Mucosa of descending colon (tissue), 3 donors: ENCODE data around the gene RASGEF1C. TPM values are rescaled to one million over a fixed set of nuclear protein-coding genes. Genes with fewer than 3 reads are reported as not detected.

Source experiments
- ATAC-seq: fragments of 200-7000 bp; cut with Tn5 transposase; one replicate; pipeline ENCODE4 v1.9.1; 2020; ENCODE audit warnings: mild to moderate bottlenecking, moderate library complexity
- DNase-seq, 3 donors: peaks; one replicate each; pipeline ENCODE4 v3.0.0-alpha.2; 2020
- H3K36me3 ChIP-seq: fragments of 200-600 bp; one replicate; pipeline ENCODE4 v1.8.0; 2021; ENCODE audit warnings: low read depth, mild to moderate bottlenecking
- H3K4me1 ChIP-seq: fragments of 200-600 bp; one replicate; pipeline ENCODE4 v1.8.0; 2021; ENCODE audit warnings: low read depth, mild to moderate bottlenecking
- H3K4me3 ChIP-seq: fragments of 200-600 bp; one replicate; pipeline ENCODE4 v1.8.0; 2021; ENCODE audit warnings: mild to moderate bottlenecking
- H3K9me3 ChIP-seq: fragments of 200-600 bp; one replicate; pipeline ENCODE4 v1.8.0; 2021; ENCODE audit warnings: mild to moderate bottlenecking
- intact Hi-C, 2 donors: fragments of 100-400 bp; cut with DNase I in 1 of 2; cut with micrococcal nuclease in 1 of 2; formaldehyde crosslinking; loops; one replicate each; pipeline versions ENCODE4 v1.11.0 to v1.11.1; 2022; cut with DNase I, micrococcal nuclease
- total RNA-seq, 3 donors: library from RNA; stranded (reverse); fragmentation: NEBNext Ultra II Directional in 2 of 3; extraction: Animal tissue kit (Norgen Biotek cat#: 25700) in 2 of 3; gene quantifications; one replicate each; pipeline versions ENCODE4 v1.2.1 to v1.2.4, GENCODE V29; 2021 to 2023
- TF ChIP-seq, protein P1 (sequence below): fragments of 200-600 bp; IDR thresholded peaks from one replicate; pipeline ENCODE4 v1.8.0; 2022; ENCODE audit warnings: antibody characterized with exemption, mild to moderate bottlenecking
- donor health status: DM: no; HTN: no; CAD: no; lungs with moderate emphysema.
- donor health status: DM: no; HTN: no; CAD: no.
- donor health status: DM: no; HTN: yes; CAD: no.

RASGEF1C gene
- total RNA-seq, 3 donors from 2014 or later: 0.17 to 1.9 (median 0.65) TPM

DNA sequence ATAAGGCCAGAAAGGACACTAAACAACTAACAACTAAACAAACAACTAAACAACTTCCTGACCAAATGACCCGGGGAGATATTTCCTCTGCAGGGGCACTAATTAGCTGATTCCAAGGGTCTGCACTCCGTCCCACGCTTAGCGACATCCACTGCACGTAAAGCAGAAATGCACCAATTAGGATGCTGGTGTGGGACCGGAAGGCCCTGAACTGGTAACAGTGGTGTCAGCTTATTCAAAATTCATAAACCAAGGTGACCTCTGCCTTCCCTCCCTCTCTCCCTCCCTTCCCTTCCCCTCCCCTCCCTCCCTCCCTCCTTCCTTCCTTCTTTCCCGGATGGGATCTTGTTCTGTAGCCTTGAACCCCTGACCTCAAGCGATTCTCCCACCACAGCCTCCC lies 9.6 kb downstream of the RASGEF1C start:
- no peak for DNase-seq

DNA sequence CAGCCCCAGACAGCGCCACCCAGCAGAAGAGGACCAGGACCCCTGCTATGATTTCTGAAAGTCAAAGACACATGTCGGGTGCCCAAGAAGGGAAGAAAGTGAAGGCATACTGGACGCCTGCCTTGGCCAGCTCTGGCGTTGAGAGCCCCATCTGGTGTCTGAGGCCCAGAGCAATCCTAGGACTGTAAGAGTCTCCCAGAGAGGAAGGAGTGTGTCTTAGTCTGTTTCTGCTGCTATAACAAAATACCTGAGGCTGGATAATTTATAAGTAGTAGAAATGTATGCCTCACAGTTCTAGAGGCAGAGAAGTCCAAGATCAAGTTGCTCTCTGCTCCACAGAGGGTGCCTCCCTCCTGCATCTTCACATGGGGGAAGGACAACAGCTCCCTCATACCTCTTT lies 10.8 kb downstream of the RASGEF1C start:
- DNase-seq (no peak), ATAC-seq (no peak)
- H3K4me1 ChIP-seq: no peaks in the 10 kb centered on the region
- no peak overlapping the region for H3K4me3 ChIP-seq
- no peaks in the 10 kb centered on the region for H3K9me3 ChIP-seq
- intact Hi-C loops: no loop called here
- TF ChIP-seq, protein P1, sequence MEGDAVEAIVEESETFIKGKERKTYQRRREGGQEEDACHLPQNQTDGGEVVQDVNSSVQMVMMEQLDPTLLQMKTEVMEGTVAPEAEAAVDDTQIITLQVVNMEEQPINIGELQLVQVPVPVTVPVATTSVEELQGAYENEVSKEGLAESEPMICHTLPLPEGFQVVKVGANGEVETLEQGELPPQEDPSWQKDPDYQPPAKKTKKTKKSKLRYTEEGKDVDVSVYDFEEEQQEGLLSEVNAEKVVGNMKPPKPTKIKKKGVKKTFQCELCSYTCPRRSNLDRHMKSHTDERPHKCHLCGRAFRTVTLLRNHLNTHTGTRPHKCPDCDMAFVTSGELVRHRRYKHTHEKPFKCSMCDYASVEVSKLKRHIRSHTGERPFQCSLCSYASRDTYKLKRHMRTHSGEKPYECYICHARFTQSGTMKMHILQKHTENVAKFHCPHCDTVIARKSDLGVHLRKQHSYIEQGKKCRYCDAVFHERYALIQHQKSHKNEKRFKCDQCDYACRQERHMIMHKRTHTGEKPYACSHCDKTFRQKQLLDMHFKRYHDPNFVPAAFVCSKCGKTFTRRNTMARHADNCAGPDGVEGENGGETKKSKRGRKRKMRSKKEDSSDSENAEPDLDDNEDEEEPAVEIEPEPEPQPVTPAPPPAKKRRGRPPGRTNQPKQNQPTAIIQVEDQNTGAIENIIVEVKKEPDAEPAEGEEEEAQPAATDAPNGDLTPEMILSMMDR: no peak
- H3K36me3 ChIP-seq: no peaks in the 10 kb centered on the region

More for the DNA sequence above, 9.6 kb downstream of the RASGEF1C start:
- no peaks in the 10 kb centered on the region for H3K9me3 ChIP-seq
- no peak for ATAC-seq
- no peak overlapping the region for H3K4me3 ChIP-seq
- intact Hi-C loops: no loop called here
- no peaks in the 10 kb centered on the region for H3K36me3 ChIP-seq
- TF ChIP-seq, protein P1: no peak
- H3K4me1 ChIP-seq: no peaks in the 10 kb centered on the region

DNA sequence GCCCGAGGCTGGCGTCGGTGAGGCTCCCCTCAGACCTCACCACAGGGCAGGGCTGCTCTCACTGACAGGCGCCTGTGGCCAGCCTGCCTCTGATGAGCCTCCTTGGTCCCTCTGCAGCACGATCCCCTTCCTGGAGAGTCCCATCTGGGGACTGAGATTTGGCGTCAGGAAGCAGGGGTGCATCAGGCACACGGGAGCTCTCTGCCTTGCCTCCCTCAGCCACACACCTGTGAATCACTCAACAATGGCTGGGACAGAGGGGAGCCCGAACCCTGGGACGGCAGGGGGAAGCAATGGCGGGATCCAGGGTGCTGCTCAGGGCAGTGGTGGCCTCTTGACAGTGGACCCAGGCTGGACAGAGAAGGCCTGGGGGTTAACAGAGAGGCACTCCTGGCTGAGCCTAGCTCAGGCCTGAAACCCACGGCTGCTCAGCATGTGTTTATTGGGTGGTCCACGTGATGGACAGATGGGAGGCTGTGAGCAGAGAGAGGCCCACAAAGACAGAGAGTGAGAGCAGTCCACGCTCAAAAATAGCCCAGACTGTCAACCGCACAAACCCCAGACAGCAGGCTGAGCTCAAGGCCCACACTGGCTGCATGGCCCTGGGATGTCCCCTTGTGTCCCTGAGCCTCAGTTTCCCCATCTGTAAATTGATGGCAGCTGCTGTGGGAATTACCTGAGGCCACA lies 11.9 kb downstream of the RASGEF1C start:
- Histone ChIP-seq H3K9me3 (no peaks in the 10 kb centered on the region), H3K4me3 (no peak overlapping the region), H3K36me3 (no peaks in the 10 kb centered on the region), H3K4me1 (no peaks in the 10 kb centered on the region)
- TF ChIP-seq, protein P1: no peak
- ATAC-seq (no peak), DNase-seq (no peak)
- intact Hi-C loops: no loop called here

DNA sequence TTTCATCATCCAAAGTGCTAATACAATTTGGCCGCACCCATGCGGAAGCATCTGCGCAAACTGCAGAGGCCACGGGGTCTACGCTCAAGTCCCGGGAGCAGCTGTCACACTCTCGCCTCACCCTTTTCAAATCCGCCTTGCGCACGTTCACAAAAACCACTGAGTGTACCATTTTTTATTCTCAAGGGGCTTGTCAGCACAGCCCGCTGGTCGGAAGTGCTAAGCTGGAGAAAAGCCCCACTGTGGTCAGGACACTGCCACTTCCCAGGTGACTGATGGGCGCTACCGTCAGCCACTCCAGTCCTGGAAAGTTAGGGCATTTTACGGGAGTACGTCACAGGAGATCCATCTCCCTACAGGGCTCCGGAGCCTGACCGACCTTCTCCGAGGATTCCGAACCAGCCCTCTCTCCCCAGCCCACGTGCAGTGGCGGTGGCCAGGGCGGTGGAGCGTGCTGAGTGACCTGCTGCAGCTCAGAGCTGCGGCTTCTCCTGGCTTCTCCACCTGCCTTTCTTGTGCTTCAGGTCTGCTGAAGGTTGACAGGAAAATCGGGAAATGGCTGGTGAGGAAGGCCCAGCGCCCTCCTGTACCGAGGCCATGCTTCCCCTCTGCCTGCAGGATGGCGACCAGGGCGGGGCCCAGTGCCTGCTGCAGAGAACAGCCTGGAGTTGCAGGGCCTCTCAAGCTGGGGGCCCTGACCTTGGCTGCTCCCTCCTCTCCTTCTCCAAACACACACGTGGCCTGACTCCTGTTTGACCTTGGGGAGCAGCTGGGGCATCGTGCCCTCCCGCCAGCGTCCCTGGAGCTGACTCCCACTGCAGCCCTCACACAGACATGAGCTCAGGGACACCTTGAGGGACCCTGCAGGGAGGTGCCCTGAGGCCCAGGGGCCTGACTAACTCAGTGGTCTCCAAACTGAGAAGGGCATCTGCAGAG lies 14.3 kb downstream of the RASGEF1C start:
- intact Hi-C loops: no loop called here
- no peak for ATAC-seq
- TF ChIP-seq, protein P1: no peak
- Histone ChIP-seq H3K4me3 (no peak overlapping the region), H3K9me3 (no peaks in the 10 kb centered on the region), H3K36me3 (no peaks in the 10 kb centered on the region), H3K4me1 (no peaks in the 10 kb centered on the region)
- DNase-seq: no peak

DNA sequence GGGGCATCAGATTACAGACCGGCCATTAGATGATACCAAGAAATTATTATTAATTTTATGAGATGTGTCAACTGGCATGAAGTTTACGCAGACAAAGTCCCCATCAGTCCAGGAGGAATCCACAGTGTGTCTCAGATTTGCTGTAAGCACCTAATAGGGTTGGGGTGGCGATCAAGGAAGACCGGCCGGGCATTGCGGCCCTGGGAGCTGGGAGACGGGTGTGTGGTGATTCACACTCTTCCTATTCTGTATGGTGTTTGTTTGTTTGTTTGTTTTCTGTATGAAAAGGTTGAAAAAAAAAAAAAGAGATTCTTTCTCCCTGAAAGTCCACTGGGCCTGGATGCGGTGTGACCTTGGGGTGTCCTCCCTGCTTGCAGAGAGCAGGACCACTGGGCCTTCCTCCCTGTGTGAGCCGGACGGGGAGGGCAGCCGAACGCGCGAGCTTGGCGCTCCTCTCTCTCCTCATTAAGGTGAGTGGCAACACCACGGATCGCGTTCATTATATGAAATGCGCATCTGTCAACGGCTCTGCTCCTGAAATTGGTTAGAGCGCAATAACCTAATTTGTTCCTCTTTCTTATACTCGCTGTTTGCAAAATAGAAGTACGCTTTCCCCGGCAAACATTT lies 15.1 kb downstream of the RASGEF1C start:
- ATAC-seq (no peak), DNase-seq (no peak)
- intact Hi-C loops: no loop called here
- TF ChIP-seq, protein P1: no peak
- H3K36me3 ChIP-seq: no peaks in the 10 kb centered on the region
- no peak overlapping the region for H3K4me3 ChIP-seq
- H3K4me1 ChIP-seq: no peaks in the 10 kb centered on the region
- no peaks in the 10 kb centered on the region for H3K9me3 ChIP-seq
